IPS DF 4.7 (cell line): ENCODE data around the gene RELN.

Experiments
- DNase-seq: peaks from one replicate; pipeline ENCODE4 v3.0.0-alpha.2; 2013; ENCODE audit warnings: low spot score; ENCODE audit errors: extremely low read depth

The RELN gene

DNA sequence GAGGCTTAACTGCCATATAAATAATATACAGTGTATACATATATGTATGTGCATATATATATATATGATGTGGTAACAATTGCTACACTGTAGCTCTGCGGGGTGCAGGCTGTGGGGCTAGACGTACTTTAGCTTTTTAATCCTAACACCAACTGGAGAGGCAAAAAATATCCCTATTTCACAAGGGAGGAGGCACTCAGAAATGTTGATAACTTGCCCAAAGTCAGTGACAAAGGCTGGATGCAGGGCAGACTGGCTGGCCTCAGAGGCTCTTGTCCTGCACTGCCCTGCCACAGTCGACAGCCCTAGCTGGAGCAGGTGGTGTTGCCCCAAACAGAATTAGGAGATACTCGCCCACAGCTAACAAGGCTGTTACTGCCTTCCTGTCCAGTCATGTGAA is 1.5 kb upstream of the RELN start:
- no peak for DNase-seq

DNA sequence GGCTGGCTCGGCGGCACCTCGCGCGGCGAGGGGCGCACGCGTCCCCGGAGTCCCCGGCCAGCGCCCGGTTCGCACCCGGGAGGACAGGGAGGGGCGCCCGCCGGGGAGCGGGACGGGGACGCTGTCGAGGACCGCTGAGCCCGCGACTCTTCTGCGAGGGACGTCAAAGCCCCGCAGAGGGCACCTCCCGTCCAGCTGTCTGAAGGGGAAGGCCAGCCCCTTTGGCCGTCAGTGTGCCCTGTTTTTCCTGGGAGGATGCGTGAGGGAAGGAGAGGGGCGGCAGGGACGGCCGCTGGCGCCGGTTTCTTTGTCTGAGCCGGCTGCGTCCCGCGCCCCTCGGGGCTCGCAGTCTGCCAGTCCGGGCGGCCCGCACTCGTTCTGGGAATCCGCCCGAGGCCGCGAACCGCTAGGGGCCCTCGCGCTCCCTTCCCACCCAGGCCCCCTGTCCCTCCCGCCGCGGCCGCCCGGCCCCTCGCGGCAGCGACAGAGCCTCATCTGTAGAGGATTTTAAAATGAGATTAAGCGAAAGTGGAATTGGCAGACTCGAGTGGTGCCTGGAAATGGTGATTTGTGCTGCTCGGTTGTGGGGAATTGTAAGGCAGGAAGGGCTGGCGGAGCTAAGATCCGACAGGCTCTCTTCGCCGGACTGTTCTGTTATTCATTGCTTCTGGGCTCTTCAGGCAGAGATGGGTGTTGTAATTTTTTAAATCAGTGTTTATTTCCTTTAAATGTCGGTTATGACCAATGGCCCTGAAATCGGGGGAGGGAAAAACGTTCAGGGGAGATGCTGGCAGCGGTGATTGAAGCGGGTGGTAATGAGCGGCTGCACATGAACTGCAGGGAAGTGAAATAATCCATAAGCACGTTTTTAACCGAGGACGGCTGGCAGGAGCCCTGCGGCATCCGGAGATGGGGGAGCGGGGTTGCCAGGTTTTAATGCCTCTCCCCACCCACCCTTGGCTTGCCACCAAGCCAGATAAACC is 618 bp upstream of the RELN start:
- DNase-seq, result no peak

DNA sequence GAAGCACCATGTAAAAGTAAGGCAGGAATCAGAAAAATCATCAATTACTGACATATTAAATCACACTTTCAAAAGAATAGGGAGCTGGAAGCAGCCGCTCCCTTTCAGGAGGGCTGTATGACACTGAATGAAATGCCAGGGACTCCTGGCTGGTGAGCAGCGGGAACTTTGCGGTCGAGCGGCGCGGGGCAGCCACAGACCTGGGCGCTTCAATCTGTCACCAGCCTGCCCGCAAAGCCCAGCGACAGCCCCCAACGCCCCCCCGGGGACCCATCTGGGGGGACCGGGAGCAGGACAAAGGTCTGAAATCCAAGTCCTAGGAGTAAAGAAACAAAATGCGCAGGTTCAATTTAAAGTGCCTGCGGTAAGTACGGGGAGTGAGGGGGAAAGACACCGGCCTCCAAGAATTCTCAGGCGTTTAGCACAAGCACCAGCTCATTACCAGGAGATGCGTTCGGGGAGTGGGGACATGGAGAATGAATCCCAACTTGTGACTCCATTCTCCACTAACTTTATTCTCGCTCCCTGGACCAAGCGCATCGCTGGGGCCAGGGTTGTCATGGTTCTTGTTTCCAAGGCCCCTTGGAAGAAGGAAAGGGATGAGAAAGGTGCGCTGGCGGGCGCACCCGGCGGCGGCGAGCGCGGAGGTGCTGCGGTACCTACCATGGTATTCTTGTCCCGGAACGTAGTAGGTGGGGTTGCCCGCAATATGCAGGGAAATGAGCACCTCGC is 824 bp downstream of the RELN start:
- no peak for DNase-seq

DNA sequence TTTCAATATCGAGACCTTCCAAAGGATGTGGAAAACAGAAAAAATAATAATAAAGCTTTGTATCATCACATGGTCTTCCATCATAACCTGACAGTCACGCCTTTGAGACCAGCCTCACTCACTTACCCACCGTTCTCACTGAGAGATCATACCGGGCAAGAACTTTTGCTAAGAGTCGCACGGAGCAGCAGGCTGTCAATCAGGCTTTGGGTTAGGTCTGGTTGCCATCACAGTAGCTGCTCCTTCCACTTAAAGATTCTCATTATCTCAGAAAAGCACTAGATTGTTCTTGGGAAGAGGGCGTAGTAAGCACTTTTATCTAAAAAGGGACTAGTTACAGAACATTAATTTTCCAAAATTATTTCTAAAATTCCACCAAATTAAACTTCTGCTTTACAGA is 2.0 kb downstream of the RELN start:
- no peak for DNase-seq

DNA sequence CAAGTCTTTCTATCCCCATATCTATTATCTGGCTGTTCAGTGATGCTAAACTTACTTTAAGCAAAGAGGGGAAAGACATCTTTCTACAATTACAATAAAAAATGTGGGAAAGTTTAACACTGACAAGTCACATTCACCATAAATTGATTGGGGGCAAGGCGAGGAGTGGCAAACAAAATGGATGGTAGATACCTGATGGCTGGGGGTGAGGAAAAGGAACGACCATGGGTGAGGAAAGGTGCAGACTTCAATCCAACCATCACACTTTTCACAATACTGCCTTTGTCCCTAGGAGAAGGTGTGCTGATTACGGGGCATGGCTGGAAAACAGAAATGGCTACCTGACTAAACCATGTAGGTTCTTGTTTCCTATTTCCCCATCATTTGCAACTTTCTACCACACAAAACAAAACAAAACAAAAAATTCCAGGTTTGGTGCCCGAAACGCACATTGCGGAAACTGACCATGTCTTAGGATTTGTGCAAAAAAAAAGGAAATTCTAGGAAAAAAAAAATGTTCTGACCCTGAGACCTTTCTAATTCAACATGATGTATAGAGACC is 3.8 kb downstream of the RELN start:
- DNase-seq, result no peak

DNA sequence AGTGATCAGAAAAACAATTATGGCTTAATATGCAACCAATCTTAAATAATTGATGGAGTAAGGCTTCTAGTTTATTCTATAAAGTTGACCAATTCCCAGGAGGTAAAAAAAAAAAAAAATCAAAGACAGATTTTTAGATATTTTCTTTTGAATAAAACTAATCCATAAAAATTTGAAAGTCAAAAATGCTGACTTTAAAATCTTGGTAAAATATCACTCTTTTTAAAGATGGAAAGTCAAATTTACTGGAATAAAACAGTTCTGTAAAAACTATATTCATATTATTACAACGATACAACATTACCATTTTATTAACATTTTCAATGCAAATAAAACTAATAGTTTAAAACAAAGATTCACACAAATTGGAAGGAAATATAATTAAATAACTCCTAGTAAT is 5.4 kb downstream of the RELN start:
- no peak for DNase-seq

DNA sequence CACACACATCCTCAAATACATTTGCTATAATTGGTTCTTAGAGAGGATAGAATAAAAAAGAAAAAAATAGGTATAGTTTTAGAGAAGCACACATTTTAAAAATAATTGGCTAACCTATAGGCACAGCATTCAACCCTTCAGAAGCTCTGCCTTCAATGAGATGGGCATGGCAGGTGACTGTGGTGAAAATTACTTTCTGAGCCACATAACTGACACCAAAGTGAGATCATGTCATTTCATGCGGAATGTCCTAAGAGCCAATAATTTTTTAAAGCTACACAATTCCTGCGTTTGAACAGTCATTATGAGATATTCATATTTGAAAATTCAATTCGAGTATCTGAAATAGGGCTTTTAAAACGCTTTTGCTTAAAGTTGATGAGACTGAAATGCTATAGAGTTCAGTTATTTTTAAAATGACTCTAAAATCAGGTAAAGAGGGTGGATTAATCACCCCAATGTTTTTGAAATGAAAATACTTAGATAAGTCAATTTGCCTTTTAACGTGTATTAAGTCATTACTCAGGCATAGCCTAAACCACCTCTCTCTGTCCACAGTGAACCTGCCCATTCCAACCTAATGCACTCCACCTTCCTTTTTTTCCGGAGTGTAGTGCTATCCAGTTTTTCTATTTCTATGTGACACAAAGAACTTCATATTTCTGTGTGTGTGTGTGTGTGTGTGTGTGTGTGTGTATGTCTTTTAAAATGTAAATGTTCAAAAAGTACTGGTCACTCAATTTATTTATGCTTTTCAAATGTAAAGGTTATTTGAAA is 6.1 kb downstream of the RELN start:
- no peak for DNase-seq

DNA sequence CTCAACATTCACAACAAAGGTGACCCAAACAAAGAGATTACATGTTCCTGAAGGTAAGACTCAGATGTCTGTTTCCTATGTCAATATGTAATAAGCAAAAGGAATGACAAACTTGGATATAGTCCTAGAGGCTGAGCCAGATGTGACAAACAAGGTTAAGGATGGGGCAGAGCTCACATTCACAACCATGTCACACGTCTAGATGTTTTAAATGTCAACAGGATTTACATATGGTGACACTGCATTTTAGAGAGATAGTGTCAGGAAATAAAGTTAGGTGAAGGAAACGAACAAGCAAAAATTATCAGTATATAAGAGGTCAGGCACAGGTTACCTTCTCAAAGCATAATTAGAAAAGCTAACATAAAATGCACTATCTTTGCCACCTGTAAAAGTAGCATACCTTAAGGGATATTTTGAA is 8.4 kb downstream of the RELN start:
- no peak for DNase-seq

DNA sequence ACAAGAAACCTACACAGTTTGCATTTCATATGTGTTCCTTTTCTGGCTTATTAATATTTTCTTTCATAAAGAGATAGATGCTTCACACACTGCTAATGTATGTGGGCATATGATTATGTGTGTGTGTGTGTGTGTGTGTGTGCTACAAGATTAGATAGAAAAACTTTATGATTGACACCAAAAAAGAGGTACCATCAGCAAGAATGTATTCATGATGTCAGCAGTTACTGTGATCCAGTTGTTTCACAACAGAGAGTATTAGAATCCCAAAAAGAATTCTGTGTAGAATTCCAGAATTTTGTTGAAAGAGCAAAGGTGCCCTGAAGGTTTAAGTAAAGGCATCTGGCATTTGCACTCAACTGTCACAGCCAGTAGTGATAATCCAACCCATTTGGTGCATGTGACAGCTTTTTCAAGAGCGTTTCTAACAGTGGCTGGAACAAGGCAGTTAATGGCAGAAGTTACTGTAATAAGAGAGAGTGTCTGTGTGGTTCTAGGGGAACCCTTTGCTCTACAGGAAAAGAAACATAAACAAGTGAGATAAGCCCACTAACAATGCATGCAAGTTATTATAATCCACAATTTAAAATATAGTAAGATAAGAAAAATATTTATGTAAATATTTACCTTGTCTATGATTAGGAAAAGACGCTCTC is 16.6 kb downstream of the RELN start:
- DNase-seq, result no peak

DNA sequence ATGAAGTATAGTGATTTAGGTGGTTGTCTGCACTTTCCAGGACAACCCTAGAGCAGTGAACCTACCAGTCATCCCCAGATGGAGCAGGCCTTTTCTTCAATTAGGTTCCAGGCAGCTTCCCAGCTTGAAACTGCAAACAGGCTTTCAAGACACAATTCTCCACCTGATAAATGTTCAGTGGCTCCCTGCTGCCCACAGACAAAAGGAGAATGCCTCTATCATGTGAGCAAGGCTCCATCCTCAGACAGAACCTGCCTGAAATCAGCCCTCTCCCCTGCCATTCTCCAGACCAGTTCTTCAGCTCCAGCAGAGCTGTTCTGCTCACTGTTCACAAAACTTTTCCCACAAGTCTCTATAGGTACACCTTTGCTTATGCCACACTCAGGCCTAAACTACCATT is 22.1 kb downstream of the RELN start:
- no peak for DNase-seq

DNA sequence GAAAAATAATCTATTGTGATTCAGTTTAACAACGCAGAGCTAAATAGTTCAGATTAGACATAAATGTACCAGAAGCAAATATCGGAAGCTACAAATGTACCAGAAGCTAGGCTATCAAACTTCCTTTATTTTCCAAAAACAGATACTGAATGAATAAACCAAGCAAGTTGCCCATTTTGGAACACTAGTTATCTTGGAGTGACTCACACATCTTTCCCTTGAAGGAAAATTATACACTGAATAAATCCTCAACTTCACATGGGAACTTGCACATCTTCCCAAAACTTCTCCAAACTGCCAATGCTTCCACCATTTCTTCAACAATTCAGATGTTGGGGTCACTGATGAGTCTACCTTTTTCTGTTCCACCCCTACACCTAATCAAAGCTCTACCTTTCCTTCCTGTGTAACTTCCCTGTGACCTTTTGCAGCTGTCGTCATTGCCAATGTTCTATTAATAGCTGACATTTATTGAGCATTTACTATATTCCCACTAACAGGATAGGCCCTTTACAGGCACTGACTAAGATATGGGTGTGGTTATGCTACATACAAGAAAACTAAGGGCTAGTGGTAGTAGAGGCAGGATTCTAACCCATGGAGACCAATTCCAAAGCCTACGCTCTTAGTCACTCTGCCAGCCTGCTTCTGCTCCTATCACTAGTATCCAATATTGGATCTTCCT is 22.7 kb downstream of the RELN start:
- no peak for DNase-seq

DNA sequence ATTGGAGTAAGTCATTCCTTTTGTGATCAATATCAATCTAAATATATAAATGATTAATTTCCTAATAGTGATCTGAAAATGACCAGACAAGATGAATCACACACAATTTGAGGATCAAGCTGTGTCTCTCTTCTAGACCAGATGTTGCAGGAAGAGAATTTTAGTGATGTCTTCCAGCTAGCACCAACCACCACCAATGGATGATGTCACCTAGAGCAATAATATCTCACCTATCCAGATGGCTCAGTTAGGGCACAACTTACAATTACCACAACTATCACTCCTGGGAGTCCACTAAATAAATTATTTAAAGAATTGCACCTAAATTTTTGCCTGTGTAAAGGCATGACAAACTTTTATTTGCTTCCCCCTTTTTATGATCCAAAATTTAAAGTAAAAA is 25.2 kb downstream of the RELN start:
- DNase-seq, result no peak

DNA sequence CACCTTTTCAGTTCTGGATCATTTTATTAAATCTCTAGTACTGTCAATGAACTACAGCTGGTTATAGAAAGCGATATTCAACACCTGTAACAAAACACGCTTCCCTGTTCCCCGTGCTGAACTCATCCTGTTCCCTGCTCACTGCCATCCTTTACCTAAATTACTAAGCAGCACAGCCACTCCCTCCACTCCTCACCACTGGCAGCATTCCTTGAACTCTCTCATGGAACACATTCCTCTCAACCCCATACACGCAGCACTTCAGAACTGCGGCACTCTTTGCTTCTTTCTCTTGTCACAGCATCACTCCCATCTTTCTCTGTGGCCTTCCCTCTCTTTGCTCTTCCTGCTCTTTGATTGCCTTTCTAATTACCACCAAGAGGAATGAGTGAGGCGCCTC is 27.4 kb downstream of the RELN start:
- DNase-seq, result no peak

DNA sequence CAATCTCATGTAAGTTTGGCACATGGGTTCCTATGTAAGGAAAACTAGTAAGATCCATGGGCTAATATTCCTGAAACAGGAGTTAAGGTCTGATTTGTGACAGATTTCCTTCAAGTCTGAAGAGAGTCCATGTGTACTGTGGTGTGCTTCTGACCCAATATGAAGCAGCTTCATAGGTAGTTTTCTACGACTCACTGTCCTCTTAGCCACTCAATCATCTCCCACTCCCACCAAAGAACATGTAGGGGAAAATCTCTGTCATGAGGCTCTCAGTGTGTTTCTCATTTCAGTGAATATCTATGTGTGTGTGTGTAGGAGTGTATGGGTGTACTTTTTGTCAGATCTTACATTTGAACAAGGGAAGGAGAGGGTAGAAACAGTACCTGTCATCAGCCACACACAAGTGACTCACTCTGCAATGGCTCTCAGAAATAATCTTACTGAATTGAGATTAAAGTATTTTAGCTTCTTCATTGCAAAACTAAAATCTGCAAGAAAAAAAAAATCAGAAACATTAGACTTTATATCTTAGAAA is 31.1 kb downstream of the RELN start:
- DNase-seq, result no peak

DNA sequence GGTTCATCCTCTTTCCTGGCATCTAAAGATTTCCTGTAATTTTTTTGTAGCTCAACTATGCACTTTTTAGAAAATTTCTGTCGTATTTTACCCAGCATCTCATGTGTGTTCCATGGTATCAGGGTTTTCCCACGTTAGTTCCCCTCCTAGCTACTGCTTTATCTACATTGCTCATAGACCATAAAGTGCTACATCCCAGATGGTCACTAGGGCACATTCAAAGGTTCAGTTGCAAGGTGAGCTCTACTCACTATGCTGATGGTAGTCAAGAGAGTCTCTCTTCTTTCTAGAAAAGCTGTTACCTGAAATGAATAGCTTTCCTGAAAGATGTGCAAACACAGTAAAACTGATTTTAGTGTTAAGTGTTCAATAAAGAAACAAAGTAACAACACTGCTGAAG is 33.5 kb downstream of the RELN start:
- no peak for DNase-seq

DNA sequence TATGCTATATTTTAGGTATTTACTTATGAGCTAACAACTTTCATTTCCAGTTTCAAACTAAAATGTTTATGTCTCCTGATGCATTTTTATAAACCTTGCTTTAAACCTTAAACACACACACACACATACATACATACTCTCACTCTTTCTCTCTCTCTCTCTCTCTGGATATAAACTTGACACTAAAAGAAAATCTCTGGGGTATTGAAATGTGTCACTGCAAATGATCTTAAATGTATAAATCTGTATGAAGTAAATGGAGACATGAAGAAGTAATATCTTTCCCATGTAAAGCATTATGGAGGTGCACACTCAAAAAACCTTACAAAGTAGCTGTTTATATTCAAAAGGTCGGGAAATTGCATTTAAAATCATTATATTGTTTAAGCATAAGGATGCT is 37.0 kb downstream of the RELN start:
- no peak for DNase-seq

DNA sequence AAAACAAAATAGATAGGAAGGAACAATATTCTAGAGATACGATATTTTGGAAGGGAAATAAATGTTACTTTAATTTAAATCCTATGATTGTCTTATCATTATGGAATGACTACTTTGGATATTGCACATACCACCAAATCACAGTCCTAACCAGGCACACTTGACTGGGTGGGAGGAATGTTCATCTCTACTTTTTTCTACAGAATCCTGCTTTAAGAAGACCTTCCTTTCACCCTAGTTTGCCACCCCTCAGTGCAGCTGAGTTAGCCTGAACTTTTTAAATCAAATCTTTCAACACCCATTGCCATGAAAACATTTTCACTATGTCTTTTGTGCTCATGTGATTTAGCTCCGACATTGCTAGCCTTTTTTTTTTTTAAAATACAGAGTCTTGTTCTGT is 38.1 kb downstream of the RELN start:
- no peak for DNase-seq

DNA sequence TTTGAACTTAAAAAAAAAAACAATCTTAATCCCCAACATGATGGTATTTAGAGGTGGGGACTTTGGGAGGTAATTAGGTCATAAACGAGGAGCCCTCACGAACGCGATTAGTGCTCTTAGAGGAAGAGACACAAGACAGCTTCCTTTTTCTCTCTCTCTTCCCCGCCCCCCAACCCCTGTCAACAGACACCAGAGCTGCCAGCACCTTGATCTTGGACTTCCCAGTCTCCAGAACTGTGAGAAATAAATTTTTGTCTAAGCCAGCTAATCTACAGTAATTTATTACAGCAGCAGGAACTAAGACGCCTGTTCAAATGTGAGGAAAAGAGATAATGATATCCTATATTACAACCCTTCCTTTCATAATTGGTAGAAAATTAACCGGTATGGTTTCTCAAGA is 40.1 kb downstream of the RELN start:
- no peak for DNase-seq

DNA sequence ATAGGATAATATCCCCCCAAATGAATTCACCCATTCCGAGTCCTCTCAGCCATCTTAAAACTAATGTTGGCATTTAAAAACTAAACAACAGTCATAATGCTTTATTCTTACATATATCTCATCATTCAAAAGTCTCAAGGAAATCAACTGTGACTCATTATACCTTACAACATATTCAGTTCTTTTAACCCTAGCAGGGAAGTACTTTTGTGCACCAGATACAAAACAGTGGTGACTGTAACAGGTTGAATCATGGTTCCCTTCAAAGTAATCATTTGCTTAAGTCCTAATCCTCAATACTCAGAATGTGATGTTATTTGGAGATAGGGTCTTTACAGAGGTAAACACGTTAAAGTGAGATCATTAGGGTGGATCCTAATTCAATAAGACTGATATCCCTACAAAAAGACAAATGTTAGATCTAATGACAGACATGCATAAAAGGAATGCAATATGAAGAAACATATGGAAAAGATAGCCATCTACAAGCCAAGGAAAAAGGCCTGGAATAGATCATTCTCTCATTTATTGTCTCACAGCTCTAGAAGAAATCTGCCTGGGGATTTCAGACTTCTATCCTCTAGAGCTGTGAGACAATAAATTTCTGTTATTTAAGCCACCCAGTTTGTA is 42.3 kb downstream of the RELN start:
- DNase-seq, result no peak
